ENCODE data around the gene WDHD1. TPM values are rescaled to one million over a fixed set of nuclear protein-coding genes. Genes with fewer than 3 reads are reported as not detected.

Gene WDHD1
- total RNA-seq, 6 experiments from 2014 or later, result 9.8 to 20.3 (median 17.8) TPM

DNA sequence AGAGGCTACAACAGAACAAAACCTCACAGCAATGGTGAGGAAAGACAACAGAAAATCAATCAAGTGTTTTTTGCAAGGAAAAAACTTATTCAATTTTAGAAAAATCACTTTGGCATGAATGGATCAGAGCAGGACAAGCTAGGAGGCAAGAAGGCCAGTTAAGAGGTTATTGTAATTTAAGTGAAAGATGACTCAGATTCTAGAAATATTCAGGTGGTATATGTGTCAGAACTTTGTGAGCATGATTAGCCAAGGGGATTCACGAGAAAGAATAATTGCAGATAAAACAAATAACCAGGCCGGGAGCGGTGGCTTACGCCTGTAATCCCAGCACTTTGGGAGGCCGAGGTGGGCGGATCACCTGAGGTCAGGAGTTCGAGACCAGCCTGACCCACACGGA is 137.0 kb downstream of the WDHD1 start:
- Mint-ChIP-seq H3K4me3 (no peak overlapping the region), H3K27me3 (ENCODE audit: insufficient read depth) (peaks cover 5% of the 10 kb centered on the region), H3K9me3 (no peaks in the 10 kb centered on the region), H3K36me3 (ENCODE audit: low read depth) (no peaks in the 10 kb centered on the region), H3K27ac (no peak overlapping the region), H3K4me1 (ENCODE audit: low read depth) (peaks cover 10% of the 10 kb centered on the region)
- no peak for DNase-seq
- TF ChIP-seq, protein P1, sequence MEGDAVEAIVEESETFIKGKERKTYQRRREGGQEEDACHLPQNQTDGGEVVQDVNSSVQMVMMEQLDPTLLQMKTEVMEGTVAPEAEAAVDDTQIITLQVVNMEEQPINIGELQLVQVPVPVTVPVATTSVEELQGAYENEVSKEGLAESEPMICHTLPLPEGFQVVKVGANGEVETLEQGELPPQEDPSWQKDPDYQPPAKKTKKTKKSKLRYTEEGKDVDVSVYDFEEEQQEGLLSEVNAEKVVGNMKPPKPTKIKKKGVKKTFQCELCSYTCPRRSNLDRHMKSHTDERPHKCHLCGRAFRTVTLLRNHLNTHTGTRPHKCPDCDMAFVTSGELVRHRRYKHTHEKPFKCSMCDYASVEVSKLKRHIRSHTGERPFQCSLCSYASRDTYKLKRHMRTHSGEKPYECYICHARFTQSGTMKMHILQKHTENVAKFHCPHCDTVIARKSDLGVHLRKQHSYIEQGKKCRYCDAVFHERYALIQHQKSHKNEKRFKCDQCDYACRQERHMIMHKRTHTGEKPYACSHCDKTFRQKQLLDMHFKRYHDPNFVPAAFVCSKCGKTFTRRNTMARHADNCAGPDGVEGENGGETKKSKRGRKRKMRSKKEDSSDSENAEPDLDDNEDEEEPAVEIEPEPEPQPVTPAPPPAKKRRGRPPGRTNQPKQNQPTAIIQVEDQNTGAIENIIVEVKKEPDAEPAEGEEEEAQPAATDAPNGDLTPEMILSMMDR (IDR thresholded peaks at IDR 0.05), result no peak

Other genes starting within 250 kb of the WDHD1 start
- gene GCH1, start 124.3 kb downstream of the WDHD1 start, total RNA-seq (2021; fragmentation: NEBNext Ultra II Directional; extraction: Animal tissue kit (Norgen Biotek cat#: 25700)), result under 1 TPM; 0.20 to 0.45 (median 0.31) TPM
- 10 to 100 TPM; 22.1 to 26.2 (median 23.6) TPM for gene SOCS4, start 137 bp upstream of the WDHD1 start, total RNA-seq (2021; fragmentation: NEBNext Ultra II Directional; extraction: Animal tissue kit (Norgen Biotek cat#: 25700))
- 100 to 1,000 TPM; 114 to 150 (median 126) TPM for gene MAPK1IP1L, start 24.5 kb upstream of the WDHD1 start, total RNA-seq (2021; fragmentation: NEBNext Ultra II Directional; extraction: Animal tissue kit (Norgen Biotek cat#: 25700))
- gene LGALS3, start 102.2 kb upstream of the WDHD1 start, total RNA-seq (2021; fragmentation: NEBNext Ultra II Directional; extraction: Animal tissue kit (Norgen Biotek cat#: 25700)), result 10 to 100 TPM; 70.1 to 83.0 (median 74.7) TPM
- gene DLGAP5, start 164.5 kb upstream of the WDHD1 start, total RNA-seq (2021; fragmentation: NEBNext Ultra II Directional; extraction: Animal tissue kit (Norgen Biotek cat#: 25700)), result 10 to 100 TPM; 21.8 to 58.3 (median 52.5) TPM
- gene FBXO34, start 244.3 kb upstream of the WDHD1 start, total RNA-seq (2021; fragmentation: NEBNext Ultra II Directional; extraction: Animal tissue kit (Norgen Biotek cat#: 25700)), result 10 to 100 TPM; 10.3 to 13.5 (median 11.7) TPM